ENCODE measurements around the gene STRA8. TPM values are rescaled to one million over a fixed set of nuclear protein-coding genes. Genes with fewer than 3 reads are reported as not detected.

The STRA8 gene
- total RNA-seq, 1 experiment from 2014 or later = not detected

GRCh38 chr7:135275971-135276580, 42.4 kb downstream of the STRA8 start:
- H4K8ac ChIP-seq (replicated peaks; ENCODE audit: insufficient read length, low read depth, low read length) = no peak overlapping the region
- H2AFZ ChIP-seq (ENCODE audit: low read length) = no peak overlapping the region
- no peak overlapping the region for H3K14ac ChIP-seq (ENCODE audit: insufficient read depth, low read length)
- Mint-ChIP-seq H3K27me3 (ENCODE audit: low read depth) (peaks cover 5% of the 10 kb centered on the region; the same call in 1 of the 2 replicates), H3K36me3 (ENCODE audit: insufficient read depth in 1 of 3, low read depth in 3 of 3) (peaks cover 0 to 3% (median 0%) of the 10 kb centered on the region in 3 experiments; a peak in 1 of 7 replicates), H3K9me3 (peaks cover 3 to 12% of the 10 kb centered on the region in 2 experiments; a peak in 3 of 5 replicates), H3K27ac (no peak overlapping the region), H3K4me3 (no peak overlapping the region), H3K4me1 (no peaks in the 10 kb centered on the region)
- H2BK15ac ChIP-seq (ENCODE audit: low read depth, low read length) = no peak overlapping the region
- H2BK20ac ChIP-seq (ENCODE audit: low read depth, low read length, poor library complexity, severe bottlenecking) = no peak overlapping the region
- no peaks in the 10 kb centered on the region for H3K79me1 ChIP-seq (ENCODE audit: insufficient read depth, low read depth, low read length, poor library complexity, severe bottlenecking)
- H3K27me3 ChIP-seq (ENCODE audit: insufficient read depth, low read length) = no peaks in the 10 kb centered on the region
- peak; percentile 10 for DNase-seq
- no CpG with 5 or more reads among the region's 10 CpGs for WGBS (ENCODE audit: extremely low coverage, insufficient read length, low lambda C conversion rate)
- no peak overlapping the region for H2BK12ac ChIP-seq (ENCODE audit: insufficient read length, low read depth, low read length)
- H3K23me2 ChIP-seq (ENCODE audit: insufficient read length, low read depth, low read length, poor library complexity, severe bottlenecking) = no peaks in the 10 kb centered on the region
- H3K23ac ChIP-seq (ENCODE audit: insufficient read length, low read depth, low read length) = no peak overlapping the region
- H3K9me3 ChIP-seq (ENCODE audit: control insufficient read depth, low read depth, low read length) = no peaks in the 10 kb centered on the region
- no peak overlapping the region for H4K5ac ChIP-seq (ENCODE audit: insufficient read length, low read depth, low read length)
- H2BK5ac ChIP-seq (ENCODE audit: insufficient read length, low read length) = no peak overlapping the region
- H3K27ac ChIP-seq (ENCODE audit: insufficient read length, low read depth, low read length) = no peak overlapping the region
- no peak overlapping the region for H3T11ph ChIP-seq (ENCODE audit: low read length)
- no peak overlapping the region for H2AK5ac ChIP-seq (ENCODE audit: insufficient read length, low read length)
- H4K91ac ChIP-seq (ENCODE audit: insufficient read length, low read depth, low read length) = no peak overlapping the region
- no peak for TF ChIP-seq CTCF (conservative IDR thresholded peaks at IDR 0.05)
- H3K18ac ChIP-seq (ENCODE audit: insufficient read length, low read depth, low read length) = no peak overlapping the region
- no peaks in the 10 kb centered on the region for H3K4me1 ChIP-seq (ENCODE audit: insufficient read depth, low read length)
- H4K20me1 ChIP-seq (ENCODE audit: control insufficient read depth, insufficient read depth, insufficient read length) = no peaks in the 10 kb centered on the region
- H3K4ac ChIP-seq (ENCODE audit: low read depth, low read length) = no peak overlapping the region
- no peak overlapping the region for H3K4me2 ChIP-seq (ENCODE audit: insufficient read depth, insufficient read length, low read length)
- no peak overlapping the region for H3K9ac ChIP-seq (ENCODE audit: extremely low read depth, insufficient read length, low read length)
- no peaks in the 10 kb centered on the region for H3K79me2 ChIP-seq (ENCODE audit: insufficient read depth, low read length)
- no peak overlapping the region for H2BK120ac ChIP-seq (ENCODE audit: low read depth, low read length, poor library complexity, severe bottlenecking)
- no peak overlapping the region for H3K56ac ChIP-seq (ENCODE audit: insufficient read length, low read depth, low read length)

Measured in H9 (cell line).